GM12878 (cell line): Measurements from ENCODE around the gene TTC33. TPM values are rescaled to one million over a fixed set of nuclear protein-coding genes. Genes with fewer than 3 reads are reported as not detected.

Source experiments
- ATAC-seq: fragments of 200-7000 bp; cut with Tn5 transposase; 3 replicates; pipeline ENCODE4 v1.9.1; 2020; ENCODE audit warnings: mild to moderate bottlenecking, moderate library complexity
- BruUV-seq: library from RNA; stranded (reverse); fragments of 400-500 nt; replicated peaks from 2 replicates; lab custom pipeline; 2021; lab: Mats Ljungman, UMichigan
- CTCF ChIA-PET: fragments of 300-600 bp; sonication (Branson Sonifier 250); formaldehyde crosslinking; extraction: SDS; loops from one replicate; lab custom pipeline; 2021; ENCODE audit warnings: inconsistent platforms; lab: Yijun Ruan, JAX
- POLR2A ChIA-PET: fragments of 350-600 bp; formaldehyde crosslinking; extraction: SDS; loops from one replicate; lab custom pipeline; 2021; ENCODE audit warnings: inconsistent platforms; lab: Charles Lee
- RAD21 ChIA-PET: fragments of 300-600 bp; sonication (Branson Sonifier 250); formaldehyde crosslinking; loops from one replicate; lab custom pipeline; 2023; ENCODE audit warnings: antibody characterized with exemption; ENCODE audit not compliant: unreplicated experiment; lab: Charles Lee
- SMC1A ChIA-PET: fragments of 300-600 bp; sonication (Branson Sonifier 250); formaldehyde crosslinking; loops from one replicate; lab custom pipeline; 2023; ENCODE audit not compliant: unreplicated experiment, uncharacterized antibody; lab: Charles Lee
- DNase-seq: peaks from one replicate; pipeline ENCODE4 v3.0.0-alpha.2; 2011; ENCODE audit warnings: low read depth, low spot score
- FAIRE-seq: peaks from 3 replicates; lab custom pipeline; 2011; peaks lifted over from hg19 to GRCh38; lab: Jason Lieb, UNC
- H2AFZ ChIP-seq: 2 replicates; pipeline ENCODE4 v1.6.0; 2011; ENCODE audit warnings: low read depth, low read length, control low read depth; ENCODE audit not compliant: control insufficient read depth
- H3K27ac ChIP-seq: 2 replicates; pipeline ENCODE4 v1.5.1; 2011; ENCODE audit warnings: control low read depth; ENCODE audit not compliant: control insufficient read depth, insufficient read depth
- H3K27me3 ChIP-seq, 2 experiments: replicated peaks in 1 of 2; 2 replicates each; pipeline versions ENCODE4 v1.6.0 to v1.6.1; 2011; ENCODE audit warnings: low read length in 1 of 2; ENCODE audit not compliant: control insufficient read depth in 2 of 2, insufficient read depth in 2 of 2
- H3K36me3 ChIP-seq, 2 experiments: 2 replicates each; pipeline ENCODE4 v1.5.1; 2011; ENCODE audit warnings: low read length in 1 of 2; ENCODE audit not compliant: control insufficient read depth in 2 of 2, insufficient read depth in 2 of 2
- H3K4me1 ChIP-seq: 2 replicates; pipeline ENCODE4 v1.6.1; 2011; ENCODE audit warnings: mild to moderate bottlenecking, low read length, moderate library complexity, mixed read lengths; ENCODE audit not compliant: control insufficient read depth, insufficient read depth
- H3K4me2 ChIP-seq: 2 replicates; pipeline ENCODE4 v1.6.0; 2011; ENCODE audit warnings: control low read depth; ENCODE audit not compliant: control insufficient read depth, insufficient read depth
- H3K4me3 ChIP-seq: fragments of 200-600 bp; sonication (generic); 2 replicates; pipeline ENCODE4 v1.5.1; 2016
- H3K79me2 ChIP-seq: 2 replicates; pipeline ENCODE4 v1.6.0; 2011; ENCODE audit warnings: low read length; ENCODE audit not compliant: control insufficient read depth, insufficient read depth
- H3K9ac ChIP-seq: 2 replicates; pipeline ENCODE4 v1.8.0; 2011; ENCODE audit warnings: low read length, control low read depth, mixed read lengths; ENCODE audit not compliant: control insufficient read depth, insufficient read depth
- H3K9me3 ChIP-seq: replicated peaks from 3 replicates; pipeline ENCODE4 v1.5.1; 2011; ENCODE audit warnings: mild to moderate bottlenecking, low read length; ENCODE audit not compliant: control insufficient read depth, insufficient read depth
- H4K20me1 ChIP-seq: 2 replicates; pipeline ENCODE4 v1.6.0; 2011; ENCODE audit not compliant: control insufficient read depth, insufficient read depth
- BRCA1 ChIP-seq: IDR thresholded peaks from 2 replicates; pipeline ENCODE4 v1.6.1; 2011; ENCODE audit warnings: low read depth, low read length, improper control_type of control experiment
- DPF2 ChIP-seq: fragments of 450-650 bp; IDR thresholded peaks from 2 replicates; pipeline ENCODE4 v1.6.1; 2017; ENCODE audit warnings: mild to moderate bottlenecking
- E2F8 ChIP-seq: fragments of 450-650 bp; IDR thresholded peaks from 2 replicates; pipeline ENCODE4 v1.6.1; 2018; ENCODE audit warnings: mild to moderate bottlenecking, low read depth, moderate library complexity; ENCODE audit not compliant: partially characterized antibody
- EGR1 ChIP-seq, 2 experiments: IDR thresholded peaks; 1 replicate in 1 of 2; 2 replicates in 1 of 2; pipeline ENCODE4 v1.6.1; 2011 to 2012; ENCODE audit warnings: low read depth in 2 of 2, low read length in 2 of 2, borderline replicate concordance in 1 of 2, mild to moderate bottlenecking in 1 of 2, moderate library complexity in 1 of 2
- HDAC6 ChIP-seq: fragments of 200-600 bp; sonication (generic); IDR thresholded peaks from one replicate; pipeline ENCODE4 v1.8.0; 2017; ENCODE audit warnings: antibody characterized with exemption; ENCODE audit not compliant: unreplicated experiment
- JUNB ChIP-seq: IDR thresholded peaks from 2 replicates; pipeline ENCODE4 v1.6.1; 2016; ENCODE audit warnings: antibody characterized with exemption, mild to moderate bottlenecking
- MAX ChIP-seq: IDR thresholded peaks from 2 replicates; pipeline ENCODE4 v1.6.1; 2012; ENCODE audit warnings: low read depth, low read length, improper control_type of control experiment
- MXI1 ChIP-seq: fragments of 150-350 bp; IDR thresholded peaks from 2 replicates; pipeline ENCODE4 v1.6.1; 2011; ENCODE audit warnings: low read depth, mild to moderate bottlenecking, inconsistent platforms, low read length, improper control_type of control experiment
- NFXL1 ChIP-seq: fragments of 450-650 bp; IDR thresholded peaks from 2 replicates; pipeline ENCODE4 v1.6.1; 2017; ENCODE audit warnings: antibody characterized with exemption, mild to moderate bottlenecking, borderline replicate concordance
- NFYA ChIP-seq: IDR thresholded peaks from 2 replicates; pipeline ENCODE4 v1.6.1; 2011; ENCODE audit warnings: low read depth, mild to moderate bottlenecking, low read length, improper control_type of control experiment, borderline replicate concordance
- POLR2AphosphoS5 ChIP-seq: IDR thresholded peaks from 2 replicates; pipeline ENCODE4 v1.6.1; 2011; ENCODE audit warnings: mild to moderate bottlenecking, low read length, inconsistent platforms
- TARDBP ChIP-seq: IDR thresholded peaks from 2 replicates; pipeline ENCODE4 v1.6.1; 2016; ENCODE audit warnings: borderline replicate concordance
- ZNF622 ChIP-seq: fragments of 450-650 bp; IDR thresholded peaks from 2 replicates; pipeline ENCODE4 v1.6.1; 2017; ENCODE audit warnings: mild to moderate bottlenecking, inconsistent platforms
- ZNF687 ChIP-seq: fragments of 450-650 bp; IDR thresholded peaks from 2 replicates; pipeline ENCODE4 v1.6.1; 2017; ENCODE audit warnings: mild to moderate bottlenecking, moderate library complexity
- ZZZ3 ChIP-seq: IDR thresholded peaks from 2 replicates; pipeline ENCODE4 v1.6.1; 2011; ENCODE audit warnings: low read depth; ENCODE audit not compliant: control insufficient read depth, insufficient read length
- WGBS: methylation state at CpG from one replicate; pipeline ENCODE4 v1.1.6; 2016; ENCODE audit warnings: low lambda C conversion rate; ENCODE audit not compliant: insufficient replicate concordance, insufficient coverage; ENCODE audit errors: missing lambda C conversion rate; 5-methylcytosine and 5-hydroxymethylcytosine counted together
- in situ Hi-C: fragments of 300-500 bp; cut with MboI; formaldehyde crosslinking; loops from 9 replicates; pipeline ENCODE4 v1.14.3; 2018; ENCODE audit warnings: mixed read lengths
- intact Hi-C: fragments of 100-400 bp; cut with micrococcal nuclease; formaldehyde crosslinking; loops from one replicate; pipeline ENCODE4 v1.14.2; 2022; ENCODE audit not compliant: unreplicated experiment
- polyA plus RNA-seq, 11 experiments: library from polyadenylated mRNA; depleted of rRNA in 4 of 11; unstranded in 6 of 11; stranded (reverse) in 5 of 11; fragments of >200 nt; fragmentation: Nextera tagmentation in 4 of 11; fragmentation: Illumina TruSeq in 1 of 11; extraction: Ambion mirVana in 4 of 11; extraction: Trizol in 1 of 11; gene quantifications; 1 replicate in 1 of 11; 2 replicates in 10 of 11; pipeline versions ENCODE4 v1.2.1 to v1.2.3, GENCODE V29; 2011 to 2016; ENCODE audit warnings: inconsistent platforms in 2 of 11, missing spikeins in 2 of 11, low read depth in 1 of 11
- total RNA-seq, 4 experiments: library from RNA; depleted of rRNA in 3 of 4; stranded (reverse); fragments of >200 nt in 3 of 4; fragmentation: Illumina TruSeq in 1 of 4; extraction: Trizol in 1 of 4; gene quantifications; 2 replicates each; pipeline versions ENCODE4 v1.2.1 to v1.2.3, GENCODE V29; 2013 to 2021

TTC33 gene
- total and polyA plus RNA-seq, 10 of the 15 experiments (the other 5 are each of a cell fraction or from before 2014, with no cell fraction given), result 7.9 to 22.3 (median 14.6) TPM

- Histone ChIP-seq H3K4me3 (no peak overlapping the region), H3K4me2 (no peak overlapping the region), H2AFZ (no peak overlapping the region), H3K36me3 (no peaks in the 10 kb centered on the region), H3K9ac (no peak overlapping the region), H3K79me2 (no peaks in the 10 kb centered on the region), H3K27ac (no peak overlapping the region), H3K27me3 (peaks cover 0 to 2% of the 10 kb centered on the region in 2 experiments; a peak in 1 of 4 replicates), H3K9me3 (no peaks in the 10 kb centered on the region; the same call in 2 of the 3 replicates)
- WGBS, result 0% methylated on average over 1 of the region's 1 CpG
- CTCF ChIA-PET, result no interaction called here
- intact Hi-C loops, result no loop called here
- RAD21 ChIA-PET, result no interaction called here
- POLR2A ChIA-PET, result no interaction called here
- DNase-seq (no peak), ATAC-seq (no peak), FAIRE-seq (no peak)
- BruUV-seq, result no TSS peak
- TF ChIP-seq E2F8 (no peak), POLR2AphosphoS5 (no peak), ZZZ3 (no peak), TARDBP (no peak), DPF2 (no peak), NFXL1 (no peak), BRCA1 (no peak), ZNF687 (no peak), NFYA (no peak), HDAC6 (no peak), JUNB (no peak), ZNF622 (no peak), EGR1 (IDR thresholded peaks at IDR 0.05; ENCODE audit: borderline replicate concordance in 1 of 2, low read depth in 2 of 2, low read length in 2 of 2) (no peak), MAX (no peak), MXI1 (no peak)
- TF ChIP-seq, all 136 proteins: peak for 0
- in situ Hi-C loops, result no loop called here
- Histone ChIP-seq H3K4me1 (peaks cover 11% of the 10 kb centered on the region; the same call in 1 of the 2 replicates), H4K20me1 (no peaks in the 10 kb centered on the region)
- SMC1A ChIA-PET, result no interaction called here
These were observed 160.9 kb downstream of the TTC33 start for GRCh38 chr5:40594811-40595210.
